ENCODE measurements around the gene TSPAN9.

- TF ChIP-seq CTCF (IDR thresholded peaks at IDR 0.05 in 2 of 3, conservative IDR thresholded peaks at IDR 0.05 in 1 of 3; ENCODE audit: control insufficient read depth in 2 of 3, extremely low read depth in 1 of 3, insufficient read depth in 1 of 3, low read depth in 3 of 3, low read length in 3 of 3) (no peak), ZNF274 (IDR thresholded peaks at IDR 0.05; ENCODE audit: insufficient read depth, insufficient read length) (no peak), CBX5 (IDR thresholded peaks at IDR 0.05; ENCODE audit: low read depth) (no peak), EGR1 (IDR thresholded peaks at IDR 0.05; ENCODE audit: borderline replicate concordance in 1 of 2, low read depth in 2 of 2, low read length in 2 of 2) (no peak)
Measured at GRCh38 chr12:3087758-3088650, 10.8 kb downstream of the TSPAN9 start.
